Measurements from ENCODE around the gene P3H4.

DNA sequence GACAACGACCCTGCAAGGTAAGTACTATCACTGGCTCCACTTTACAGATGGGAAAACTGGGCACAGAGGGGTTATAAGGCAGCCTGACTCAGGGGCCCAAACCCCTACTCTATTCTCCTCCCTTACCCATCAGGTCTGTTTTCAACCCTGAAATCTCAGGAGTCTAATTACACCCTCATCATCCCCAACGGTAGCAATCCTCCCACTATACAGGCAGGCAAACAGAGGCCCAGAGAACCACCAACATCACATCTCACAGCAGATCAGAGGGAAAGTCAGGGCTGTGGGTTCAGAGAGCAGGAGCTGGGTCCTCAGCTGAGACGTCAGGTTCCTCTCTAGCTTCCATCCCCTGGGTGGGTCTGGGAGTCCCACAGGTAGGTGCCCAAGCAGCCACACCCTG lies 41.8 kb downstream of the P3H4 start:
- TF ChIP-seq, protein P1, sequence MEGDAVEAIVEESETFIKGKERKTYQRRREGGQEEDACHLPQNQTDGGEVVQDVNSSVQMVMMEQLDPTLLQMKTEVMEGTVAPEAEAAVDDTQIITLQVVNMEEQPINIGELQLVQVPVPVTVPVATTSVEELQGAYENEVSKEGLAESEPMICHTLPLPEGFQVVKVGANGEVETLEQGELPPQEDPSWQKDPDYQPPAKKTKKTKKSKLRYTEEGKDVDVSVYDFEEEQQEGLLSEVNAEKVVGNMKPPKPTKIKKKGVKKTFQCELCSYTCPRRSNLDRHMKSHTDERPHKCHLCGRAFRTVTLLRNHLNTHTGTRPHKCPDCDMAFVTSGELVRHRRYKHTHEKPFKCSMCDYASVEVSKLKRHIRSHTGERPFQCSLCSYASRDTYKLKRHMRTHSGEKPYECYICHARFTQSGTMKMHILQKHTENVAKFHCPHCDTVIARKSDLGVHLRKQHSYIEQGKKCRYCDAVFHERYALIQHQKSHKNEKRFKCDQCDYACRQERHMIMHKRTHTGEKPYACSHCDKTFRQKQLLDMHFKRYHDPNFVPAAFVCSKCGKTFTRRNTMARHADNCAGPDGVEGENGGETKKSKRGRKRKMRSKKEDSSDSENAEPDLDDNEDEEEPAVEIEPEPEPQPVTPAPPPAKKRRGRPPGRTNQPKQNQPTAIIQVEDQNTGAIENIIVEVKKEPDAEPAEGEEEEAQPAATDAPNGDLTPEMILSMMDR (IDR thresholded peaks at IDR 0.05), result no peak
- TF ChIP-seq POLR2A (IDR thresholded peaks at IDR 0.05) (no peak), EP300 (IDR thresholded peaks at IDR 0.05) (no peak)

Data from upper lobe of left lung (tissue), 4 donors.